Retinal pigment epithelial cell (primary cell): ENCODE measurements around the gene CD99L2.
"Not testable (repeated sequence)": the region's sequence is repeated elsewhere in the genome, so short reads cannot be mapped to it uniquely, and the experiment has no call there.

Source experiments
- DNase-seq: peaks from one replicate; pipeline ENCODE4 v3.0.0-alpha.2; 2010; ENCODE audit warnings: low read depth
- H3K4me3 ChIP-seq: 2 replicates; pipeline ENCODE4 v1.5.1; 2011; ENCODE audit warnings: mild to moderate bottlenecking, low read length, control low read depth, moderate library complexity
- TF ChIP-seq, protein P1 (sequence below): conservative IDR thresholded peaks from 2 replicates; pipeline ENCODE4 v1.5.1; 2011; ENCODE audit warnings: low read depth, low read length, control low read depth, inconsistent platforms

Gene CD99L2

DNA sequence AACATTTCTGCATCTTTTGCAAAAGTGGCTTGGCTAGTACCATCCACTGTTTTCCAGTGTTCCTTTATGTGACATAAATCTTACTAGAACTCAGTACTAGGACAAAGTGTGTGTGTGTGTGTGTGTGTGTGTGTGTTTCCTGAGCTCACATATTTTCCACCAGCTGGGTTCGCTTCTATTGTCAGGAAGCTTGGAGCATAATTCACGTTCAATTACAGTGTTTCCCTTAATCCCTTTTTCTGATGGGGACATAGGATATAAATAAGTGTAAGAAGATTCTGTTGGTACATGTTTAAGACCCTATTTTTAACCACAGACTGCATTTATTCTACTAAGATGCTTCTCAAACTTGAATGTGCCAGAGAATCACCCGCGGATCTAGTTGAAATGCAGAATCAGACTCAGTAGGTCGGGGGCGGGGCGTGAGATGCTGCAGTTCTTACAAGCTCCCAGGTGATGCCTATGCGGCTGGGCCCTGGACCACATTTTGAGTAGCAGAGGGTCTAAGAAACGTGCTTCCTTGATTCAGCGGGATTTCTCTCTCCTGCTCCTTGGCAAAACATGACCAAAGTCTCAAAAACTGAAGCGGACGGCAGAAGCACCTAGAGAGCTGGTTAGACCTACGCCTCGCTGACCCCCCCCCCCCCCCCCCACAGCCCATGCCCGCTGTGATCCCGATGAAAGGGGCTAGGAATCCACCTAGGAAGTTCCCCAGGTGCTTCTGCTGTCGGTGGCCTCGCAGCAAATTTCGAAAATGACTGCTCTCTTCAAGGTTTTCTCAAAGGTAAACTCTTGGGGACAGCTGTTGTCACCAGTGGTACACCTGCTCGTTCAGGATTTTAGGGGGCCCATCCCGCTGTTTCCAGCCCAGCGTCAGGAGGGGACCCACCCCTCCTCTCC is 797 bp downstream of the CD99L2 start:
- H3K4me3 ChIP-seq: peak overlapping the region; percentile 61
- TF ChIP-seq, protein P1, sequence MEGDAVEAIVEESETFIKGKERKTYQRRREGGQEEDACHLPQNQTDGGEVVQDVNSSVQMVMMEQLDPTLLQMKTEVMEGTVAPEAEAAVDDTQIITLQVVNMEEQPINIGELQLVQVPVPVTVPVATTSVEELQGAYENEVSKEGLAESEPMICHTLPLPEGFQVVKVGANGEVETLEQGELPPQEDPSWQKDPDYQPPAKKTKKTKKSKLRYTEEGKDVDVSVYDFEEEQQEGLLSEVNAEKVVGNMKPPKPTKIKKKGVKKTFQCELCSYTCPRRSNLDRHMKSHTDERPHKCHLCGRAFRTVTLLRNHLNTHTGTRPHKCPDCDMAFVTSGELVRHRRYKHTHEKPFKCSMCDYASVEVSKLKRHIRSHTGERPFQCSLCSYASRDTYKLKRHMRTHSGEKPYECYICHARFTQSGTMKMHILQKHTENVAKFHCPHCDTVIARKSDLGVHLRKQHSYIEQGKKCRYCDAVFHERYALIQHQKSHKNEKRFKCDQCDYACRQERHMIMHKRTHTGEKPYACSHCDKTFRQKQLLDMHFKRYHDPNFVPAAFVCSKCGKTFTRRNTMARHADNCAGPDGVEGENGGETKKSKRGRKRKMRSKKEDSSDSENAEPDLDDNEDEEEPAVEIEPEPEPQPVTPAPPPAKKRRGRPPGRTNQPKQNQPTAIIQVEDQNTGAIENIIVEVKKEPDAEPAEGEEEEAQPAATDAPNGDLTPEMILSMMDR: no peak
- DNase-seq: peak; percentile 4

DNA sequence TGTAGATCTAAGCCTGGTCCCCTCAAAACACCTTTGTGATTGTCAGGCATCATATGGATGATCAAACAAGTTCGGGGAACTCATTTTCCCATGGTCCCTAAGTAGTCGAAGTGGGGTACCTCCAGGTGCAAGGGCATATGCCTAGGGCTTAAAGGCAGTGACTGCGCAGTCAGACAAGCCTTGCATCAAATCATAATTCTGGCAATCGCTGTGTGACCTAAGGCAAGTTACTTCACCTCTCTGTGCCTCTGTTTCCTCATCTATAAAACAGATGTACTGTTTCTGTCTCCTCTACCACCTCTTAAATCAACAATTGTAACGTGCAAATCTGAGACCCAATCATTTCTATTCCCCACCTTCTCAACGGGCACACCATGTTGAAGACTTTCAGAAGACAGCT is 1.8 kb downstream of the CD99L2 start:
- DNase-seq: no peak
- TF ChIP-seq, protein P1: no peak
- no peak overlapping the region for H3K4me3 ChIP-seq

DNA sequence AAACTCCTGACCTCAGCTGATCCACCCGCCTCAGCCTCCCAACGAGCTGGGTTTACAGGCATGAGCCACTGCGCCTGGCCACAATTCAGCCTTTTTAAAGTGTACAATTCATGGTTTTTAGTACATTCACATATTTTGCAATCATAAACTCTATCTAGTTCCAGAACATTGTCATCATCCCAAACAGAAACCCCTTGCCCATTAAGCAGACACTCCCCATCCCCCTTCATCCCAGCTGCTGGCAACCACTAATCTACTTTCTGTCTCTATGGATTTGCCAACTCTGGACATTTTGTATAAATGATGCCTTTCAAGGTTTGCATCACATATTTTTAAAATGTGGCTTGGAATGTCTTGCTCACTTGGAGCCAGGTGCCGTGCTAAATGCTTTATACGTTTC is 4.5 kb downstream of the CD99L2 start:
- no peak overlapping the region for H3K4me3 ChIP-seq
- TF ChIP-seq, protein P1: no peak
- DNase-seq: no peak

DNA sequence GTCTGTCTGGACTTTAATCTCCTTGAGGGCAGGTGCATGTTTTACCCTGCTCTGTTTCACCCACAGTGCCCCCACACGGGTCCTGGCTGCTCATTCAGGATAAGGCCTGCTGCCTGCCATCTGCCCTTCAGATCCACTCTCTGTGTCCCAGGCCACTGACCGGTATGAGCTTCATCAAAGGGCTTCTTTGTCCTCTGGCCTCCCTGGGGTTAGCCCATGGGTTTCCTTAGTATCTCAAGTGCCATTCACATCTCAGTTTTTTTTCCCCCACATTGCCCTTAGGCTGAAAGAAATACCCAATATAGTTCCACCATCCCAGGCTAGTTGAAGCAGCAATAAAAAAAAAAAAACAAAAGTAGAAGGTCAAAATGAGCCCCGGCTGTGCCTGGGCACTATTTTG is 9.3 kb downstream of the CD99L2 start:
- no peak for DNase-seq
- no peak overlapping the region for H3K4me3 ChIP-seq
- TF ChIP-seq, protein P1: no peak

DNA sequence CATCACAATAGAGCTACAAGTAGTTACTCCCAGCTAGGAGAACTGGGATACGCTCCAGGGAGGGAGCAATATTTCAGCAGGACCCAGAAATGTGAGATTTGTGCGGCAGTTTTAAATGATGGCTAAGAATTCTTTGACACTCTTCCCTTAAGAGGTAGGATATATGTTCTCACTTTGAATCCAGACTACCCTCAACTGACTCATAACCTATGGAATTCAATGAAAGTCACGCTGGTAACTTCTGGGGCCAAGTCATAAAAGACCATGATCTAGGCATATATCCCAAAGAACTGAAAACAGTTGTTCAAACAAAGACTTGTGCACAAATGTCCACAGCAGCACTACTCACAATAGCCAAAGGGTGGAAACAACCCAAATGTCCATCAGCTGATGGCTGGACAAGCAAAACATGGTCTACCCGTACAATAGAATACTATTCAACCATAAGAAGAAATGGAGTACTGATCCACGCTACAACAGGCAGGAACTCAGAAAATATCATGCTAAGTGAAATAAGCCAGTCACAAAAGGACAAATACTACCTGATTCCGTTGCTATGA is 10.5 kb downstream of the CD99L2 start:
- TF ChIP-seq, protein P1: no peak
- H3K4me3 ChIP-seq: no peak overlapping the region
- no peak for DNase-seq

DNA sequence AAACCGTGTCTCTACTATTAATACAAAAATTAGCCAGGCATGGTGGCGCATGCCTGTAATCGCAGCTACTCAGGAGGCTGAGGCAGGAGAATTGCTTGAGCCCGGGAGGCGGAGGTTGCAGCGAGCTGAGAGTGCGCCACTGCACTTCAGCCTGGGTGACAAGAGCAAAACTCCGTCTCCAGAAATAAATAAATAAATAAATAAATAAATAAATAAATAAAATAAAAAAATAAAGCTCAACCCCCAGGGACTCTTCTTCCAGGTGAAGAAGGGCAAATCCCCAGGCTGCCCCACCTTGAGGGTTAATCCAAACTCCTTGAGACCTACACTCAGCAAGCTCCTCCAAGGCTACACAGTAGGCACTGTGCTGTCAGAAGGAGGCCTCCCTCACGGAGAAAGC is 11.2 kb downstream of the CD99L2 start:
- not testable (repeated sequence) for H3K4me3 ChIP-seq

DNA sequence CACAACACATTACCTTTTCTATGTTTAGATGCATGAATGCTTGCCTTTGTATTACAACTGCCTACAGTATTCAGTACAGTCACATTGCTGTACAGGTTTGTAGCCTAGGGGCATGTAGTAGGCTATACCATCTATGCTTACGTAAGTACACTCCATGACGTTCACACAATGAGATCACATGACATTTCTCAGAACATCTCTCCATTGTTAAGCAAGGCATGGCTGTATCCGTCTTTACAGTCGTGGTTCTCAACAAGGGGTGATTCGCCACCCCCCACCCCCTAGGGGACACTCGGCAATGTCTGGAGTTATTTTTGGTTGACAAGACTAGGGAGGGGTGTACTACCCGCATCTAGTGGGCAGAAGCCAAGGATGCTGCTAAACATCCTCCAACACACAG is 12.1 kb downstream of the CD99L2 start:
- TF ChIP-seq, protein P1: no peak
- DNase-seq: no peak
- H3K4me3 ChIP-seq: no peak overlapping the region

More for the DNA sequence above, 11.2 kb downstream of the CD99L2 start:
- DNase-seq: not testable (repeated sequence)
